Measurements from ENCODE around the gene KLHL12.

Gene KLHL12

GRCh38 chr1:202880062-202880461, 47.0 kb downstream of the KLHL12 start:
- no peak for DNase-seq

GRCh38 chr1:202879128-202879527, 47.9 kb downstream of the KLHL12 start:
- DNase-seq = no peak

DNA sequence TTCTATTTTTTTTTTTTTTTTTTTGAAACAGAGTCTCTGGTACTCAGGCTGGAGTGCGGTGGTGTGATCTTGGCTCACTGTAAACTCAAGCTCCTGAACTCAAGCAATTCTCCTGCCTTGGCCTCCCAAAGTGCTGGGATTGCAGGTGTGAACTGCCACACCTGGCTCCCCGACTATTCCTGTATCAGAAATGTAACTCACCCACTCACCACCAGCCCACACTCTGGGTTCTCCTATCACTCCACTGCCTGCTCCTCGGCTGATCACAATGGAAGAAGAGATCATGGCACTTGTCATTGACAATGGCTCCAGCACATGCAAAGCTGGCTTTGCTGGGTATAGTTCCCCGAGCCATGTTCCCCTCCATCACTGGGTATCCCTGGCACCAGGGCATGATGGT, 54.0 kb downstream of the KLHL12 start:
- DNase-seq = no peak

- DNase-seq = no peak
These were observed 55.7 kb downstream of the KLHL12 start for GRCh38 chr1:202871367-202871766.

DNA sequence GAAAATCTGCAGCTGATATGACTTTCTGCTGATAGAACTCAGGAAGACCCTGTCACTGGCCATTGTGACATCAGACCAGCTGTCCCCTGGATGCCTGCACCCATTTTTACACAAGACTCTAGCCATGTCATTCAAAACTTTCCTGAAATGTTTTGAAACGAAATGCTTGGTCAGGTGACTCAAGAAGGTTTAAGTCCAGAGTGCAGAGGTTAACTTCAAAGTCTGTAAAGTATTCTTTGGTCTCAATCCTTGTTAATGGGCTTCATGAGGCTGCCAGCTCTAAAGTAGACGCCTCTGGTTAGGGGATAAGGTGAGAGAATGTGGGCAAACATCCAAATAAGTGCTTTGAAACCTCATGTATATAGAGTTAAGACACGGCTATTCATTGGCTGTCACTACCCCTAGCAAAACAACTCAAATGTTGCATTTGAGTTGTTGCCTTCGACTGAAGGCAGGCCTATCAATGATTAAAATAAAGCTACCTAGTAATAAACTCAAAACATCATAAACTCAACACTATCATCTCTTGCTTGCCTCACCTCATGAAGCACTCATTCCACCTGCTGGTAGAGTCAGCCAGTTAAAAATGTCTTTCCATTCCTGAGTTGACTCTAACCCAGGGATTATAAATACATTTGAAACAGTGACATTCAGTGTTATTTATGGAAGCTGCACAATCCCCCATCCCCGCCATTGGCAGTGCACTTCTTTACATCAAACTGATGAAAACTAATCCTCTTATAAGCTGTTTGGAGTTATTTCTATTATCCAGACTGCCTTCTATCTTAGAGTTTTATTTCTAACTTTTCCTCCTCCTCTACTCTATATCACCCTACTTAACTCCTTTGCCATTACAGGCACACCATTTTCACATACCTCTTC, 64.1 kb downstream of the KLHL12 start:
- DNase-seq = no peak

GRCh38 chr1:202861420-202862132, 65.5 kb downstream of the KLHL12 start:
- peak; percentile 48 to 59 for DNase-seq

DNA sequence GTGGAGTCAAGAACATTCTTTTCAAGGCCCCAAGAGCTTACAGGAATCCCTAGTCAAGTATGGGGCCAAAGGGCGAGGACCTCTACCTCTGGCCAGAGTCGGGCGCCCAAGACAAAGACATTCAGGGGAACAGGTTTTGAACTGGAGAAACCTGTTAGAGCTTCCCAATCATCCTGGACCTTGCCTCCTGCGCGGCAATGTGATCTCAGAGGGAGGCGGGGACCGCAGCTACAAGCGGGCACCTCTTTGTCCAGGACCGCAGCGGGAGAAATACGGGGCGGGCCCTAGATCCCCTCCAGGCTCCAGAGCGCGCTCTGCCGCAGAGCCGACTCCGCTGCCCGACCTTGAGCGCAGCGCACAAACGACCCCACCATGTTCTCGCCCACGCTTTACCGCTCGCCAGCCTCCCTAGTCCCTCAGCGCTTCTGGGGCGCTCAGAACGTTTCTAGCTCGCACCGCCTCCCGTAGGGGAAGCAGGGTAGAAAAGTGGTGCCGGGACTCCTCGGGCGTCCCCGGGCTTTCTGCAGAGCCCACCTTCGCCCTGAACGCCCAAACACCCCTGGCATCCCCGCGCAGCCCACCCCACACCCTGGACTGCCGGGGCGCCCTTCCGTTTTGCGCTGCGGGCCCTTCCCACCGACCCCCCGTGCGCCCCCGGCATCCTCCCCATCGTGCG, 66.2 kb downstream of the KLHL12 start:
- DNase-seq = peak; percentile 35 to 52

GRCh38 chr1:202858789-202859414, 68.1 kb downstream of the KLHL12 start:
- DNase-seq = no peak

GRCh38 chr1:202858331-202858730, 68.7 kb downstream of the KLHL12 start:
- DNase-seq = no peak

DNA sequence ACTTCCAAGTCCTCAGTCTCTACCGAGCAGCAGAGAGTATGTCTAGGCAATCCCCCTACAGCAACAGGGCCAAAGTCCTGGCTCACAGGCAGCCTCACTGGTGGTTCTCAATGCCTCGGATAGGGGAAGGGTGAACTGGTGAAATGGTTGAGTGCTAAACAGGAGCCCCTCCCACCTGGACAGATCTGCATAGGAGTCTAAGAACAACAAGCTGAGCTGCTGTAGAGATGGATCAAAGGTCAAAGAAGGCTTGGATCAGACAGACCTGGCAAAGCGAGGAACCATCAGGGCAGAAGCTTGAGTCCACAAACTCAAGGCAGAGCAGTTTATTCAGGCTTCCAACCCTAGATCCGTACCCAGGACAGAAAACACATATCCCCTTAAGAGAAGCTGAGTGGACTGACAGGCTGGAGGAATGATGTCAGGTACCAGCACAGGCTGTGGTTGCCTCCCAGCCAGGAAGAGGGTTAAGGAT, 69.9 kb downstream of the KLHL12 start:
- DNase-seq = no peak

- DNase-seq = no peak
These were observed 71.0 kb downstream of the KLHL12 start for GRCh38 chr1:202856014-202856413.

DNA sequence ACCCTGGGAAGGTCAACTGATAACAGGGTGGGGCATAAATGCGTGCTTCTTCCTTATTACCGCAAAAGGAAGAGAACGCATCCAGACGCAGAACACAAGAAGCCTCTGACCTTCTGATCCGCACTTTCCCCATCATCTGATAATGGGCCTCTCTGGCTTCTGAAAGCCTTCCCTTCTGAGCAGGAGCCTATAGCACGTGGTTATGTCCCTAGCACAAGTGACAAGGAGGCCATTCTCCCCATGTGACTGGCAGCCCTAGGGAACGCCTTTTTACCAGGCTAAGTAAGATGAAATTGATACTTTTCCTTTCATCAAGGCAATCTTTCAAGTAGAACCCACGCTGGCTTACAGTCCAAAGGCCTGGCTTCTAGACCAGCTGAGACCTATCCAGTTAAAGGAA, 72.2 kb downstream of the KLHL12 start:
- DNase-seq = no peak

- DNase-seq = peak; percentile 46 to 50
These were observed 74.7 kb downstream of the KLHL12 start for GRCh38 chr1:202852163-202852904.

DNA sequence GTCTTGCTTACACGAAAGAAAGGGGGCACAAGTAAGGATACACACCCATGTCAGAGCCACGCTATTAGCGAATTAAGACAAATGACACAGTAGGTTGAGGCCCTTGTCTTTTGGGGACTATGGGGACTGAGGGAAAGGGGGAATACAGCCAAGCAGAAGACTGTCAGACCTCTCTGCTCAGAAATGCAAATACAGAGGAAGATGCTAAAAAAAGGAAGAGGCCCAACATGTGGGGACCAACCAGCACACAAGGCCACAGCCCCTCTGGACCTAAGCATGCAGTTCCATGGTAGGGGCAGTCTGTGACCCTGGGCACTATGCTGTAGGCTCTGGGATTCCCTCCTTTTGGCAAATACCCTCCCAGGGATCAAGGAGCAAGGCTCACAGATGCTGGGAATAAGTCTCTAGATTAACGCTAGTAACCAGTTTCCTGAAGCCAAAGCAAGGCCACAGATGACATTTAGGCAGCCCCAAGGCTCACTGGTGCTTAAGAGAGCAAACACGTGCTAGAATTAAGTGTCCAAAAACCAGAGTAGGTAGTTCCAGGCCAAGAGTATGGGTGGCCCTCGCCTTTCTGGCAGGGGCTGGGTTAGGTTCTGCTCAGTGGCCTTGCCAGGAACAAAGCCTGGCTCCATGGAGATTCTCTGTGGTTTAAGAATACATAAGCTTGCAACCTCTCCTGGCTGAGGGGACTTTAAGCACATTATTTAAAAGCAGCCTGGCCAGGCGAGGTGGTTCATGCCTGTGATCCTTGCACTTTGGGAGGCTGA, 76.3 kb downstream of the KLHL12 start:
- DNase-seq = no peak

DNA sequence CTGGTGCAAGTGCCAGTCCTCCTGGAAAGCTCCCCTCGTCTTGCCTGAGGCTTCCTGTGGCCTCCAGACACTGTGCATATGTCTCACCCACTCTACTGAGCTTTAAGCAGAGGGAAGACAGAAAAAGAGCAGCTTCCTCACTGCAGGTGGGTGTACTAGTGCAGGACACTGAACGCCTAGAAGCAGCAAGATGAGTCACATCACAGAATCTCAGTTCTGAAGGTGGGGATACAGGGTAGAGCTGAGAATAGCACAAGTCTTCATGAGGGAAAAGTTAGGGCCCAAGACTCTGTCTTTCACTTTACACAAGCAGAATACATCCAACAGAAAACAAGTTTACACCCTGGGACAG, 78.9 kb downstream of the KLHL12 start:
- DNase-seq = no peak

DNA sequence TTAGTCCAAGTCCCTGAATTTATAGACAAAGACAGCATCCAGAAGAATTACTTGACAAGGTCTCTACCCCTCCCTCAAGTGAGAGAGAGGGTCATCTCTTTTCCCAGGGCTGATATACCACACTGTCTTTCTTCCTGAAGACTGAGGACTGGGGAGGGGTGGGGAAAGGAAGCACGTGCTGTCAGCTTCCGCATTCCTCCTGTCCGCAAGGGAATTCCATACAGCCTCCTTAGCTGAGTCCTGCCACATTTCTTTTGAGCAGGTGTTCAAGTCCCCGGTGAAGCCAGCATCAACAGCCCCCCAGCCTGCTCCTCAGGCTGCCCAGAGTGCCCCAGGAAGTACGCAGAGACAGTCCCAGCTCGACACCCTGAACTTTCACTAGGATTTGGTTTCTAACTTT, 82.1 kb downstream of the KLHL12 start:
- DNase-seq = no peak

DNA sequence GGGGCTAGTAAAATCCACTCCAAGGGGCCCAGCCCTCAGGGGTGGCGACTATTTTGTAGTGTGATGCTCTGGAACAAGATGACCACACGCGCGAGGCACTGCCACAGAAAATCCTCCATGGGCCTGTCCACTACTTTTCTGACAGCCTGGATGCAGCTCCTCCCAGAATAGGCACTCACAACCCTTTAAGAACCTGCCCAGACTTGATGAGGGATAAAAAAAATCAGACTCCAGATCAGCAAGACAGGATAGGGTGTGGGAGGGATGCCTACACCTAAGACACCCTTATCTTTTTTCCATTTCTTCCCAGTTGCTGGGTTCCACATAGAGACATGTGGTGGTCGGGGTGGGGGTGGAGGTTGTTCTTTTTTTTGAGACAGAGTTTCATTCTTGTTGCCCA, 82.8 kb downstream of the KLHL12 start:
- no peak for DNase-seq

DNA sequence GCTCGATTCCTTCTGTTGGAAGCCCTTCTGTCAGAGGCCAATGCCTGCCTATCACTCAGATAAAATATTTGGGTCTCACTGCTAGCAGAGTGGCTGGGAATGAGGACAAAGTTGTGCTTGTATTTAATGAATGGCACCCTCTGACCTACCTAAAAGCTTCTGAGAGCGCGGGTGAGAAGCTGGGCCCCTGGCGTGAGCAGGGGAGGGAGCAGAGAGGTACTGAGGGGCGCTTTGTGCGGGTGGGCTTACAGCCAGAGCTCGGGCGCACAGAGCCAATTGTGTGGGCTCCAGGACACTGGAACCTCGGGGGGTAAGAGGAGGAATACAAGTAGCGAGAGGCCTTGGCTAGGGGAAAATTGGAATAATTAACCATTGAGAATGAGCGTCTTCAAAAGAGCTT, 84.0 kb downstream of the KLHL12 start:
- no peak for DNase-seq
